COLO668 (cell line): ENCODE measurements around the gene COL4A6.

Experiments
- DNase-seq: peaks from one replicate; lab custom pipeline; 2025; ENCODE audit not compliant: unreplicated experiment; lab: John Stamatoyannopoulos, UW

Gene COL4A6

GRCh38 chrX:108332281-108332680 lies 105.9 kb downstream of the COL4A6 start:
- DNase-seq = no peak

- no peak for DNase-seq
Measured at GRCh38 chrX:108331126-108331909, 106.9 kb downstream of the COL4A6 start.

GRCh38 chrX:108323751-108324150 lies 114.5 kb downstream of the COL4A6 start:
- no peak for DNase-seq

GRCh38 chrX:108322234-108322633 lies 116.0 kb downstream of the COL4A6 start:
- no peak for DNase-seq

- DNase-seq = no peak
Measured at GRCh38 chrX:108316456-108316855, 121.8 kb downstream of the COL4A6 start.

- no peak for DNase-seq
Measured at GRCh38 chrX:108313669-108314068, 124.6 kb downstream of the COL4A6 start.

GRCh38 chrX:108312957-108313356 lies 125.3 kb downstream of the COL4A6 start:
- DNase-seq = no peak

- no peak for DNase-seq
Measured at GRCh38 chrX:108312011-108312410, 126.2 kb downstream of the COL4A6 start.

GRCh38 chrX:108310506-108310905 lies 127.7 kb downstream of the COL4A6 start:
- DNase-seq = no peak

- no peak for DNase-seq
Measured at GRCh38 chrX:108309144-108309543, 129.1 kb downstream of the COL4A6 start.

- DNase-seq = no peak
Measured at GRCh38 chrX:108307132-108308085, 130.8 kb downstream of the COL4A6 start.

GRCh38 chrX:108306086-108306485 lies 132.1 kb downstream of the COL4A6 start:
- DNase-seq = no peak

- no peak for DNase-seq
Measured at GRCh38 chrX:108304757-108305156, 133.5 kb downstream of the COL4A6 start.

- DNase-seq = no peak
Measured at GRCh38 chrX:108304210-108304609, 134.0 kb downstream of the COL4A6 start.

GRCh38 chrX:108303682-108304081 lies 134.5 kb downstream of the COL4A6 start:
- no peak for DNase-seq

GRCh38 chrX:108299704-108300103 lies 138.5 kb downstream of the COL4A6 start:
- no peak for DNase-seq

GRCh38 chrX:108299101-108299591 lies 139.1 kb downstream of the COL4A6 start:
- DNase-seq = no peak

GRCh38 chrX:108298165-108298602 lies 140.0 kb downstream of the COL4A6 start:
- no peak for DNase-seq

GRCh38 chrX:108297290-108297689 lies 140.9 kb downstream of the COL4A6 start:
- no peak for DNase-seq

GRCh38 chrX:108292053-108292452 lies 146.2 kb downstream of the COL4A6 start:
- DNase-seq = no peak

GRCh38 chrX:108285918-108286317 lies 152.3 kb downstream of the COL4A6 start:
- DNase-seq = no peak

- DNase-seq = no peak
Measured at GRCh38 chrX:108285356-108285755, 152.9 kb downstream of the COL4A6 start.
